Measurements from ENCODE around the gene FLNC.

- TF ChIP-seq, protein P1, sequence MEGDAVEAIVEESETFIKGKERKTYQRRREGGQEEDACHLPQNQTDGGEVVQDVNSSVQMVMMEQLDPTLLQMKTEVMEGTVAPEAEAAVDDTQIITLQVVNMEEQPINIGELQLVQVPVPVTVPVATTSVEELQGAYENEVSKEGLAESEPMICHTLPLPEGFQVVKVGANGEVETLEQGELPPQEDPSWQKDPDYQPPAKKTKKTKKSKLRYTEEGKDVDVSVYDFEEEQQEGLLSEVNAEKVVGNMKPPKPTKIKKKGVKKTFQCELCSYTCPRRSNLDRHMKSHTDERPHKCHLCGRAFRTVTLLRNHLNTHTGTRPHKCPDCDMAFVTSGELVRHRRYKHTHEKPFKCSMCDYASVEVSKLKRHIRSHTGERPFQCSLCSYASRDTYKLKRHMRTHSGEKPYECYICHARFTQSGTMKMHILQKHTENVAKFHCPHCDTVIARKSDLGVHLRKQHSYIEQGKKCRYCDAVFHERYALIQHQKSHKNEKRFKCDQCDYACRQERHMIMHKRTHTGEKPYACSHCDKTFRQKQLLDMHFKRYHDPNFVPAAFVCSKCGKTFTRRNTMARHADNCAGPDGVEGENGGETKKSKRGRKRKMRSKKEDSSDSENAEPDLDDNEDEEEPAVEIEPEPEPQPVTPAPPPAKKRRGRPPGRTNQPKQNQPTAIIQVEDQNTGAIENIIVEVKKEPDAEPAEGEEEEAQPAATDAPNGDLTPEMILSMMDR (IDR thresholded peaks at IDR 0.05) = no peak
- no peak for TF ChIP-seq ZFX (IDR thresholded peaks at IDR 0.05; ENCODE audit: borderline replicate concordance)
Measured at GRCh38 chr7:128862571-128863432, 32.6 kb downstream of the FLNC start, which contains the start of gene ATP6V1F.

All from 22Rv1 (cell line).